ENCODE measurements around the gene CD300LF.

CD300LF gene

GRCh38 chr17:74712756-74713155, at the start of gene CD300LF:
CD300LF (minus strand) TSS chr17:74712923; CDS start chr17:74712866, 57 bp downstream.
- no peak for DNase-seq

GRCh38 chr17:74761931-74762330, 49.2 kb upstream of the CD300LF start:
- no peak for DNase-seq

- no peak for DNase-seq
Observed at GRCh38 chr17:74761419-74761818, 48.7 kb upstream of the CD300LF start.

- DNase-seq = no peak
Observed at GRCh38 chr17:74760404-74761105, 47.8 kb upstream of the CD300LF start.

- no peak for DNase-seq
Observed at GRCh38 chr17:74759941-74760340, 47.2 kb upstream of the CD300LF start.

- DNase-seq = no peak
Observed at GRCh38 chr17:74759243-74759801, 46.6 kb upstream of the CD300LF start.

GRCh38 chr17:74758848-74759168, 46.1 kb upstream of the CD300LF start:
- no peak for DNase-seq

GRCh38 chr17:74757931-74758847, 45.5 kb upstream of the CD300LF start:
- DNase-seq = no peak

- no peak for DNase-seq
Observed at GRCh38 chr17:74757502-74757901, 44.8 kb upstream of the CD300LF start.

- DNase-seq = no peak
Observed at GRCh38 chr17:74756891-74757290, 44.2 kb upstream of the CD300LF start.

- no peak for DNase-seq
Observed at GRCh38 chr17:74755533-74755932, 42.8 kb upstream of the CD300LF start.

- no peak for DNase-seq
Observed at GRCh38 chr17:74754832-74755231, 42.1 kb upstream of the CD300LF start.

GRCh38 chr17:74752822-74753401, 40.2 kb upstream of the CD300LF start:
- DNase-seq = no peak

GRCh38 chr17:74752415-74752814, 39.7 kb upstream of the CD300LF start:
- no peak for DNase-seq

GRCh38 chr17:74750327-74751069, 37.8 kb upstream of the CD300LF start:
- DNase-seq = no peak

- DNase-seq = no peak
Observed at GRCh38 chr17:74750039-74750326, 37.3 kb upstream of the CD300LF start.

GRCh38 chr17:74749279-74750038, 36.7 kb upstream of the CD300LF start:
- no peak for DNase-seq

- peak; percentile 91 for DNase-seq
Observed at GRCh38 chr17:74748529-74749278, 36.0 kb upstream of the CD300LF start, which contains the start of gene NHERF1. NHERF1 (plus strand) TSS chr17:74748628; CDS start chr17:74748847, 219 bp downstream.

GRCh38 chr17:74748279-74748528, 35.5 kb upstream of the CD300LF start:
- DNase-seq = no peak

GRCh38 chr17:74746922-74747321, 34.2 kb upstream of the CD300LF start:
- no peak for DNase-seq

GRCh38 chr17:74746376-74746775, 33.7 kb upstream of the CD300LF start:
- no peak for DNase-seq

Data from NCI-H146 (cell line).